NB4 (cell line): ENCODE measurements around the gene TRIM71.

Experiments
- CTCF ChIP-seq: IDR thresholded peaks from one replicate; pipeline ENCODE4 v1.5.1; 2012; ENCODE audit warnings: low read depth, low read length
- TF ChIP-seq, protein P1 (sequence below): IDR thresholded peaks from 2 replicates; pipeline ENCODE4 v1.6.1; 2011; ENCODE audit warnings: low read depth, low read length

DNA sequence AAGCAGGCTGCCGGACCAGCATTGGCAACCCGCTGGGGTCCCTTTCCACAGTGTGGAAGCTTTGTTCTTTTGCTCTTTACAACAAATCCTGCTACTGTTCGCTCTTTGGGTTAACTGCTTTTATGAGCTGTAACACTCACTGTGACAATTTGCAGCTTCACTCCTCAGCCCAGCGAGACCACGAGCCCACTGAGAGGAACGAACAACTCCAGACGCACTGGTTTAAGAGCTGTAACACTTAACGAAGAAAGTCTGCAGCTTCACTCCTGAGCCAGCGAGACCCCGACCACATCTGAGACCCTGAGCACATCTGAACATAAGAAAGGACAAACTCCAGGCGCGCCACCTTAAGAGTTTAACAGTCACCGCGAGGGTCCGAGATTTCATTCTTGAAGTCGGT, 122.9 kb downstream of the TRIM71 start:
- TF ChIP-seq CTCF = no peak
- TF ChIP-seq, protein P1, sequence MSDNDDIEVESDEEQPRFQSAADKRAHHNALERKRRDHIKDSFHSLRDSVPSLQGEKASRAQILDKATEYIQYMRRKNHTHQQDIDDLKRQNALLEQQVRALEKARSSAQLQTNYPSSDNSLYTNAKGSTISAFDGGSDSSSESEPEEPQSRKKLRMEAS = no peak
